Measurements from ENCODE around the gene ZNF215.

DNA sequence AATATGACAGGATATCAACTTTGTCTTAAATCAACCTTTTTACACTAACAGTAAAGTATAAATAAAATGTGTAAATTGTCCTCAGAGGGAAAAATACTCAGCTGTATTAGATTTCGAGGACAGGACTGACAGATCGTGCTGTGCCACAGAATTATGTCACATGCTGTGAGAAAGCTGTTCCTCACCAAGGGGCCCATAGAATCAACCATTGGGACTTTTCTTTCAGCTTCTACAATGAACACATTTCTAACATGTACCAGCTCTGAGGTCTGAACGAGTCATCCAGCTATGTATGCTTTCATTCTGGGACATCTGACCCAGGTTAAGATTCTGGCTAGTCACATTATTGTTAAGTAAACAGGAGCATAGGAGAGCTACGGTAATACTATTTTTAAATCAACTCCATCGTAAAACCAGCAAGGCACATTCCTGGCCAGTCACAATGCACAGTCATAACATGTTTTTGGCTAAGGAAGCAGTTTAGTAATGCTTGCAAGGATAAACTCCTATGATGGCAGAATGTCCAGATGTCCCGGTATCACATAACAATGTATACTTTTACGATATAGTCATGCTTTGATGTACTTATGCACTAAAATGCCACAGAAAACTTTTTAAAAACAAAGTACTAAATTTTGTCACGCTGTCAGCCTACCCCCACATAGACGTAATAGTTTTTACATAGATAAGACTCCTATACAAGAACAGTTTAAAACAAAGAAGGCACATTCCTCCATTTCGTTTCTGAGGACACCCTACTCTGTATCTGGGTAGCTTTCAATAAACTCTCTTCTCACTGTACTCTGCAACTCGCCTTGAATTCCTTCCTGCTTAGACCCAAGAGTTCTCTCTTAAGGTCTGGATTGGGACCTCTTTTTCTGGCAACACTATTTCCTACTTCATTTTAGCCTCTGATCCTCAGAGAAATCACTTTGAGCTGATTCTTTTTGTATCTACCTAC is 66.5 kb downstream of the ZNF215 start:
- TF ChIP-seq GATA2 (IDR thresholded peaks at IDR 0.05; ENCODE audit: low read depth, low read length) (no peak), GATA3 (IDR thresholded peaks at IDR 0.05; ENCODE audit: low read depth, low read length) (no peak)

Measured in SH-SY5Y (cell line).